HG03439 (cell line): ENCODE data around the gene ASB8.
"Not testable (repeated sequence)": the region's sequence is repeated elsewhere in the genome, so short reads cannot be mapped to it uniquely, and the experiment has no call there.

Experiments
- ATAC-seq: cut with Tn5 transposase; IDR thresholded peaks from one replicate; pipeline ENCODE4 v1.9.1; 2021; ENCODE audit warnings: mild to moderate bottlenecking, moderate library complexity; ENCODE audit not compliant: unreplicated experiment

ASB8 gene

GRCh38 chr12:48142818-48143674 lies 14.3 kb downstream of the ASB8 start:
- no peak for ATAC-seq

GRCh38 chr12:48135027-48135426 lies 22.3 kb downstream of the ASB8 start:
- no peak for ATAC-seq

GRCh38 chr12:48132826-48133225 lies 24.5 kb downstream of the ASB8 start:
- no peak for ATAC-seq

DNA sequence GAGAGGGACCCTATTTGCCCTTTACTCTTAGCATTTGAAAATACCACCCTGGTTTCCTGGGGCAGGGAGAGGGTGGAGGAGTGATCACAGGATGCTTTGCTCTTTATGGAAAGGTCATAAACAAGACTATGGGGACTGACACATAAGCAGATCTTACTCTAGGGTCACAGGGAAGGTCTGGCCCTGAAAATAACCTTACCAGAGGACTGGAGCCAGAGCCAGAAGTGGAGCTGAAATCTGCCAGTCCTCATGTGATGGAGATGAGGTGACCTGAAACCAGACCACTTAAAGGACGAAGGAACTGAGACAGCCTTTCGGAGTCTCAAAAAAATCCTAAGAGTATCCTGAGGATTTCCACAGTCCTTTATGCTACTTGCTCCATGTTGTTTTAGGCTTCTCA lies 25.8 kb downstream of the ASB8 start:
- ATAC-seq, result no peak

GRCh38 chr12:48129376-48129775 lies 27.9 kb downstream of the ASB8 start:
- no peak for ATAC-seq

DNA sequence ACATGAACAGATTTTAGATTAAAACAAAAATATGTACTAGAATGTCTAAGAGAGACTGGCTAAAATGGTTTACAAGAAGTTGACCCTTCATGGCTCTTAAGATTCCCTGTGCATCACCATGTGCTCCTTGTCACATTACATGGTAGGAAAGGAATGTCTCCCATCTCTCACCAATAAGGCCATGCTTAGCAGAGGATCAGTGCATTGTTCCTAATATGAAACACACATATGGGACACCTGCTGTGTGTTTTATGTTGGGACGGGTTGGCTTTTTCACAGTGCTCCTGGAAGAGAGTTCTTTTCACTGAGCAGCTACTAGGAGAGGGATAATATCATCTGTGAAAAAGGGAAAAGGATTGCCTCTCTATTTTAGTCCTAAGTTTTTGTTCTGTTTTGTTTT lies 28.5 kb downstream of the ASB8 start:
- ATAC-seq, result no peak

DNA sequence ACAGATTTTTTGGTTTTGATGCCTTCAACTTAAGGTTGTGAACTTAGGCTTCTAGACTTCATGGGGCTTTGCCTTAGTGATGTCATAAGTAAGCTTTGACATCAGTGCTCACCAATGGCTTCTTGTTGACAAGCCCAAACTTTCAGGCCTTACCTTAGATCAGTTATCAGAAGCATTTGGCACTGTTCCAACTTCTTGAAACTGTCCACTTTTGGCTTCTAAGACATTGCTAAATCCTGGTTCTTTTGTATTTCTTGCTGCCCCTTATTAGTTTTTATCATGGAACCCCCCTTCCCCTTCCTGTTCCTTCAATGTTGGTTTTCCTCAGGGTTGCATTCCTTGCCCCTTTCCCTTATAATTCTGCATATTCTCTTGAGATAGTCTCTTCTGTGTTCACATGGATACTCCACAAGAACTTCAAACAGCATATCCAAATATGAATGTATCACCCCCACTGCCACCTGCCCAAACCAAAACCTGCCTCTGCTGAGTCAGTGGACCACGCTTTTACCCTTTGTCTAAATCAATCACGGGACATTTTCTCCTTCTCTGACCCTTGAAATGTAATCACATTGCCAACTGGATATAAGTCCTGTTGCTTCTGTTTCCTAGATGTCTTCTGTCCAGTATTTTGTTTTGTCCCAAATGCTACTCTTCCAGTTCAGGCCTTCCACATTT lies 30.2 kb downstream of the ASB8 start:
- ATAC-seq, result no peak

DNA sequence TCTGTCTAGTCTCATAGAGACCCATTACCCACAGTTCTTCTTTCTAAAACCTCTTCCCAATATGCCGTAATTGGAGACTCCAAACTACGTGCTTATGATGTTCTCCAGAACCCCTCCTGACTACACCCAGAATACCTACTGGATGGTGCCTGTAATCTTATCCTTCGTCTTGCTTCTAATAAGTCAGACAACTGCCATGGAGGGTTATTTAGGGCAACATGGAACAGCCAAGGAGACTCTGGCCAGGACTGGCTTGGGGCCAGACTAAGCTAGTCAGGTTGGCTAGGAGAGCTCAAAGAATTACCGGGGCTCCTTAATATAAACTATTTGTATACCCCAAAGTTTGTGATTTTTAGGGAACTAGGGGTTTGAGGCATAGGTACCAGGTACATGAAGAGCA lies 31.3 kb downstream of the ASB8 start:
- ATAC-seq, result no peak

GRCh38 chr12:48125542-48125941 lies 31.8 kb downstream of the ASB8 start:
- ATAC-seq, result not testable (repeated sequence)

- no peak for ATAC-seq
These were observed 34.1 kb downstream of the ASB8 start for GRCh38 chr12:48123169-48123568.

DNA sequence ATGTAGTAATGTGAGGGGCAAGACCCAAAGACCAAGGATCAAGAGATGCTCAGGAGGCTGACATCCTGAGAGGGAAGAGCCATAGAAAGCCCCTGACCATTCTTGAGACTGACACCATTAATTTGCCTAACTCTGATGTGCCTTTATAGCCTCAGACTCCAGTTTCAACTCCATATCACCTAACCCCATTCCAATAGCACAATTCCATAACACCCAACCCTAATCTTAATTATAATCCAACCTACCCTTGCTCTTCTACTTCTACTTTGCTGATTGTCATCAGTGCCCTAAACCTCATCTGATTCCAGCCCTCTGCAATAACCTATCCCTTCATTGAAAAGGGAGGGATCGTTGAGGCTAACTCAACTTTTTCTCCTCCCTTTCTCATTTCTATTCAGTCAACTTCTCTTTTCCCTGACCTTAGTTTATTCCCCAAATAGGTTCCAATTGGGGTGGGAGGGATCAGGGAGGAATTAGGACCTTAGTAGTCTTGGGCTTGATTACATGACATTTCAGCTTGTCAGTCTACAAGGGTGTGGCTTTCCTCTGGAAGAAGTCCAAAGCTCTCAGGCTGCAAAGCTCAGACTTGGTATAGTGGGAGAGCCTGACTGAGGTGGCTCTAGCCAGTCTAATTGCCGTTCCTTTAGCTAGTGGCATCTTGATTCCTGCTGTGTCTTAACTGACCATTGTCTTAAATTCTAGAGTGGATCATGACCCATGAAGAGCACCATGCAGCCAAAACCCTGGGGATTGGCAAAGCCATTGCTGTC lies 35.1 kb downstream of the ASB8 start:
- ATAC-seq, result no peak

DNA sequence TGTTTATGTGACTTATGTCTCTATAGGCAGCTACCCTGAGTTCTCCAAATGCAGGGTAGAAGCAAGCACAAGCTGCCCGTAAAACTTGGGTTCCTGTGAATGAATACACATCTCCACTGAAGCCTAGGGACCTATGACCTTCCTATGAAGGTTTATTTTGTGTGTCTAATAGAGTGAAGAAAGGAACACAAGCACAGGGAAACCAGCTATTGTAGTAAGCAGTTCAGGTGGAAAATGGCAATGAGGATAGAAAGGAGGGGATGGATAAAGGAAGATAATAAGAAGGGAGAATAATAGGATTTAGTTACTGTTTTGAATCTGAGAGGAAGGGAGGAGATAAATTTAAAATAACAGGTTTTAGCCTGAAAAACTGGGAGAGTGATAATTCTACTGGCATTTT lies 35.8 kb downstream of the ASB8 start:
- ATAC-seq, result no peak

- no peak for ATAC-seq
These were observed 37.5 kb downstream of the ASB8 start for GRCh38 chr12:48119834-48120195.

GRCh38 chr12:48119078-48119833 lies 38.1 kb downstream of the ASB8 start, which contains the start of gene PFKM:
TSS of gene PFKM (plus strand) at chr12:48119364. CDS start at chr12:48122775, 3,411 bp downstream.
- ATAC-seq, result peak; percentile 99

GRCh38 chr12:48118284-48118871 lies 38.9 kb downstream of the ASB8 start:
- no peak for ATAC-seq

DNA sequence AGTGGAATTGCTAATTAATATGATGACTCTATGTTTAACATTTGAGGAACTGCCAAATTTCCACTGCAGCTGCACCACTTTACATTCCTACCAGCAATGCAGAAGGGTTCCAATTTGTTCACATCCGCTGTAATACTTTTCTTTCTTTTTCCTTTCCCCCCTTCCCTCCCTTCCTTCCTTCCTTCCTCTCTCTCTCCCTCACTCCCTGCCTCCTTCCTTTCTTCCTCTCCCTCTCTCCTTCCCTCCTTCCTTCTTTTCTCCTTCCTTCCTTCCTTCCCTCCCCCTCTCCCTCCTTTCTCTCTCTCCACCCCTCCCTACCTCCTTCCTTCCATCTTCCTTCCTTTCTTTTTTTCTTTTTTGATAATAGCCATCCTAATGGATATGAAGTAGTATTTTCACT lies 41.4 kb downstream of the ASB8 start:
- ATAC-seq, result no peak

DNA sequence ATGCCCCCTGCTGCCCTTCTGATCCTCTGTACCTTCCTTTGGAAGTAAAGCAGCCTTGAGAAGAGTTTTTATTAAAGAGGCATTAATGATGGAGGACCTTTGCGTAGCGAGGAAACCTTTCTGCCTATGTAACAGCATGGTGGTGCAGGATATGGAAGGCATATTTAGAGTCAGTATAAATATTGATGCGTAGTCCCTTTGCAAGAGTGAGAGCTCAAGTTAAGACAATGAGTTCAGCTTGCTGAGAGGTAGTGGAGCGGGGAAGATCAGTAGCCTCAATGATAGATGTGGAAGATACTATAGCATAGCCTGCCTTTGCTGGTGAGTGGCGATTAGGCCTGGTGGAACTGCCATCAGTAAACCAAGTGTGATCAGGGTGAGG lies 46.0 kb downstream of the ASB8 start:
- not testable (repeated sequence) for ATAC-seq

DNA sequence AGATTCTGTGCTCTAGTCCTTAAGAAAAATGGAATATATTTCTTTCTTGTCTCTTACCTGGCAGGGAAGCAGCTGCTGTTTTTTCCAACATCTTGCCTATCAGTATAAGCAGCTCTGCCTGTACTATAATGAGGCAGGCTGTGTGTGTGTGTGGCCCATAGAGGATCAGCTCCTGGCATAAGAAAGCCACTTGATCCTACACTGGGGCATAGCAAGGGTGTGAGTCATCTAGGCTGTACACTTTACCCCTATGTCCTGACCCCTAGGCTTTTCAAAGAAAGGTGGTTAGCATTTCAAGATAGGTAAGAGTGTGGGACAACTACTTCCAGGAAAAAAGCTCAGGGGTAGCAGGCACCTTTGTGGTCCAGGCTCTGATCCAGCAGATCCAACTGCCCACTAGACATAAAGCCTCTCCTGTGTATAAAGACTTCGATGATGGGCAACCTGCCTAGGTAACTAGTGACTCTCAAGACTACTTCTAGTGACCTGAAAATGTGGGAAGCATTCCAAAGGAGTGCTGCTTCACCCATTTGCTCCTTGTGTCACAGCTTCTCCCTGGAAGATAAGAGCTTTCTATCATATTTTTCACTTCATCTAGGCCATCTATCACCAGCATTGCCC lies 46.5 kb downstream of the ASB8 start:
- ATAC-seq, result no peak

- no peak for ATAC-seq
These were observed 47.9 kb downstream of the ASB8 start for GRCh38 chr12:48109424-48109823.
